HUES6 (cell line): ENCODE results near the gene ATXN7L2.

Experiments used
- H3K27ac ChIP-seq: 2 replicates; pipeline ENCODE4 v1.7.0; 2013; ENCODE audit warnings: low read depth, mild to moderate bottlenecking, low read length, inconsistent platforms
- H3K27me3 ChIP-seq: 2 replicates; pipeline ENCODE4 v1.6.1; 2013; ENCODE audit warnings: low read length; ENCODE audit not compliant: control insufficient read depth, insufficient read depth
- H3K36me3 ChIP-seq: 2 replicates; pipeline ENCODE4 v1.6.1; 2013; ENCODE audit warnings: low read length; ENCODE audit not compliant: control insufficient read depth, insufficient read depth
- H3K4me1 ChIP-seq: 2 replicates; pipeline ENCODE4 v1.6.1; 2013; ENCODE audit warnings: low read length; ENCODE audit not compliant: control insufficient read depth, insufficient read depth
- H3K4me3 ChIP-seq: 2 replicates; pipeline ENCODE4 v1.5.1; 2013; ENCODE audit warnings: low read depth, low read length
- H3K9ac ChIP-seq: one replicate; pipeline ENCODE4 v1.6.1; 2013; ENCODE audit warnings: mild to moderate bottlenecking, low read length
- H3K9me3 ChIP-seq: 2 replicates; pipeline ENCODE4 v1.6.1; 2013; ENCODE audit warnings: low read depth, low read length; ENCODE audit not compliant: control insufficient read depth, insufficient read depth

The ATXN7L2 gene

DNA sequence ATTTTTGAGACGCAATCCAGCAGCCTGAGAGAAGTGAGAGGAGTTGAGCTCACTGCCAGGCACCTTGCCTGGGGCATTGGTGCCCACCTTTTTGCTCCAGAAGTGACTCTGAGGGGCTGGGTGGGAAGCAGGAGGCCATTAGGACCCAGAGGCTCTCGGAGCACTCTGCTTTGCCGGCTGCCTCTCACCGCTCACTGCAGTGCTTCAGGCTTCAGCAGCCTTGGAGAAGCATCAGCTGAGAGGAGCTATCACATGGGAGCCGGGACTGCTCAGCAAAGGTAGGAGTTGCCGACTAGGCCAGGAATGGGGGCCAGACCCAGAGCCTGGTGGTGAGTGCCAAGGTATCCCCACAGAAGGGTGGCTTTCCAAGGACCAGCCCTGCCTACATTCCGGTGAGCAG lies 56.0 kb downstream of the ATXN7L2 start, which contains the start of gene GPR61:
TSS of gene GPR61 (plus strand) at position 197 of the 400 bp plus-strand sequence. CDS start 3,151 bp downstream, outside the sequence.
- Histone ChIP-seq H3K4me1 (peaks cover 3% of the 10 kb centered on the region; the same call in 1 of the 2 replicates), H3K27ac (no peak within 1 kb of the TSS), H3K36me3 (no peaks in the 10 kb centered on the region), H3K4me3 (peak within 1 kb of the TSS; percentile 31; the same call in 1 of the 2 replicates), H3K9me3 (no peaks in the 10 kb centered on the region), H3K27me3 (peaks cover 4% of the 10 kb centered on the region; the same call in 1 of the 2 replicates), H3K9ac (no peak within 1 kb of the TSS)

DNA sequence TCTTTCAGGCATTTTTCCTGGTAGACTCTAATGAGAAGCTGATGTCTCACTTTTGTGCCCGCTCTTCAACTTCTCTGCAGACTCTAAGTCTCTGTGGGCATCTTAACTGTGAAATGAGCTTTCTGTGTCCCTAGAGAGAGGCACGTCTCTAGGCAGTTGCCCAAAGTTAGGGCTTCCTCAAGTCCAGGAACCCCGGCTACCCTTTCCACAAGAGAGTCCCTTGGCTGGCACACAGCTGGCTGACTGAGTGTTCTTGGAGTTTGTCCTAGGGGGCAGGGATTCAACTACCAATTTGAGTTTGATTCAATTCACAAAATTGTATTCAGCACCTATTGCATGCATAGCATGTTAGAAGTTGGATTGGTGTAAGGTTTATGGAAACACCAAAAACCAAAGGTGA lies 57.4 kb downstream of the ATXN7L2 start:
- H3K4me1 ChIP-seq, result peaks cover 3% of the 10 kb centered on the region; the same call in 1 of the 2 replicates
- no peak overlapping the region for H3K9ac ChIP-seq
- no peaks in the 10 kb centered on the region for H3K36me3 ChIP-seq
- no peaks in the 10 kb centered on the region for H3K9me3 ChIP-seq
- peaks cover 4% of the 10 kb centered on the region; the same call in 1 of the 2 replicates for H3K27me3 ChIP-seq
- no peak overlapping the region for H3K27ac ChIP-seq
- no peak overlapping the region for H3K4me3 ChIP-seq
